Ovary (tissue), 9 donors: ENCODE results near the gene CRHR2. TPM values are rescaled to one million over a fixed set of nuclear protein-coding genes. Genes with fewer than 3 reads are reported as not detected.

Experiments used
- DNase-seq, 5 donors: peaks; one replicate each; pipeline ENCODE4 v3.0.0-alpha.2; 2019 to 2020
- H3K27ac ChIP-seq, 2 donors: fragments of 200-600 bp; one replicate each; pipeline versions ENCODE4 v1.5.1 to v1.8.0; 2019 to 2022
- H3K27me3 ChIP-seq: fragments of 200-600 bp; one replicate; pipeline ENCODE4 v1.8.0; 2022
- H3K36me3 ChIP-seq: fragments of 200-600 bp; sonication (generic); one replicate; pipeline ENCODE4 v1.5.1; 2019
- H3K4me1 ChIP-seq: one replicate; pipeline ENCODE4 v1.8.1; 2013; ENCODE audit warnings: mild to moderate bottlenecking, moderate library complexity; ENCODE audit not compliant: insufficient read depth
- H3K4me3 ChIP-seq: fragments of 200-600 bp; sonication (generic); one replicate; pipeline ENCODE4 v1.5.1; 2017
- H3K9me3 ChIP-seq, 2 donors: fragments of 200-600 bp in 1 of 2; sonication (generic) in 1 of 2; one replicate each; pipeline versions ENCODE4 v1.5.1 to v1.8.1; 2013 to 2019; ENCODE audit warnings: mild to moderate bottlenecking in 1 of 2, moderate library complexity in 1 of 2
- EP300 ChIP-seq: sonication (generic); formaldehyde crosslinking; IDR thresholded peaks from one replicate; pipeline ENCODE4 v1.6.1; 2017; ENCODE audit warnings: antibody characterized with exemption
- POLR2A ChIP-seq: fragments of 450-650 bp; IDR thresholded peaks from one replicate; pipeline ENCODE4 v1.6.1; 2017; ENCODE audit warnings: antibody characterized with exemption, mild to moderate bottlenecking, moderate library complexity
- WGBS, 3 donors: extraction: QIAGEN DNeasy Blood & Tissue Kit in 1 of 3; methylation state at CpG; one replicate each; pipeline versions ENCODE4 v1.1.5 to v1.1.7; 2013 to 2017; 5-methylcytosine and 5-hydroxymethylcytosine counted together
- intact Hi-C, 4 donors: fragments of 100-400 bp; cut with DNase I; formaldehyde crosslinking; loops; one replicate each; pipeline versions ENCODE4 v1.11.0 to v1.15.1; 2022 to 2023
- polyA plus RNA-seq, 2 donors: library from polyadenylated mRNA; stranded (reverse); fragments of 200-250 nt in 1 of 2; fragments of 350-450 nt in 1 of 2; fragmentation: Illumina TruSeq in 1 of 2; extraction: RNeasy Lipid Tissue Mini Kit (QIAGEN cat#74804) in 1 of 2; gene quantifications; one replicate each; pipeline ENCODE4 v1.2.3, GENCODE V29; 2013 to 2014
- total RNA-seq, 7 donors: library from RNA; depleted of rRNA in 2 of 7; stranded (reverse); fragments of >200 nt in 2 of 7; fragmentation: NEBNext Ultra II Directional in 3 of 7; extraction: Animal tissue kit (Norgen Biotek cat#: 25700) in 3 of 7; gene quantifications; one replicate each; pipeline versions ENCODE4 v1.1.0 to v1.2.4, GENCODE V29; 2016 to 2023
- TF ChIP-seq, protein P1 (sequence below), 3 donors: fragments of 450-650 bp in 2 of 3; fragments of 200-600 bp in 1 of 3; IDR thresholded peaks; one replicate each; pipeline versions ENCODE4 v1.5.1 to v1.8.0; 2016 to 2022; ENCODE audit warnings: antibody characterized with exemption in 3 of 3, mild to moderate bottlenecking in 1 of 3
- donor health status: DM: no; HTN: no; CAD: no; lungs with moderate emphysema.
- donor health status: DM: no; HTN: no; CAD: no.
- donor health status: Bipolar disorder and iron deficiency.
- donor health status: DM: yes; HTN: yes; CAD: no.
- donor health status: DM: no; HTN: no; CAD: no.
- donor health status: DM: yes; HTN: yes; CAD: no.

Gene CRHR2
- total and polyA plus RNA-seq, 9 donors, result 0.08 to 1.1 (median 0.77) TPM; not detected in 4

DNA sequence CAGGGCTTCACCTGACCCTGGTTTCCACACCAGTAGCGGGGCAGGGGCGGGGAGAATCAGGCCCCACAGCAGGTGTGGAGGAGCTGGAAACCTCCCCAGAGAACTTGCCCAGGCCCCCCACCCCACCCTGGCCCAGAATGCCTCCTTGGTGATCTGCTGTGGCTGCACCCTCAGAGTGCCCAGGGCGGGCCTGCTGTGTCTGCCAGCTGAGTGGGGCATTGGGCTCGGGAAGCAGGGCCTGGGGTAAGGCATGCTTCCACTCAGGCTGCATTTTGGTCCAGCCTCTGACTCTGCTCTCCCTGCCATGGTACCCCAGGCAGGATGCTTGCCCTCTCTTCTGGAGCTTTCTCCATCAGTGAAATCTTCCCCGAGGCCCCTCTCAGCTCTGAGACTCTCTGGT, 1.1 kb upstream of the CRHR2 start:
- H3K4me3 ChIP-seq, result no peak overlapping the region
- no peaks in the 10 kb centered on the region for H3K27me3 ChIP-seq
- WGBS, 3 donors, result 86 to 93% (median 88%) methylated on average over 5 of the region's 5 CpGs

DNA sequence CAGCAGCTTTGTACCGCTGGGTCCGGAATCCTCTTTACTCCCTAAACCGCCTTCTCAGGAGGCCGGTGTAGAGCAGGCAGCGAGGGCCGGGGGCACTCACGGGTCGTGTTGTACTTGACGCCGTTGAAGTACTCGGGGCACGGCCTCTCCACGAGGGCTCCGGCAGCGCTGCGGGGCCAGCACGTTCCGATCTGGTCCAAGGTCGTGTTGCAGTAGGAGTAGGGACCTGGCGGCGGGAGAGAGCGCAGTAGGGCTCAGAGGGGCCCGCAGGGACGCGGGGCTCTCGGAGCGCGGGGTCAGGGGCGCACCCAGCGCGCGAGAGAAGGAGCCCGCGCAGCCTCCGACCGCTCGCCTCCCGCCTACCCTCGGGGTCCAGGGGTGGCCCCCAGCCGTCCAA, 443 bp downstream of the CRHR2 start:
- no peaks in the 10 kb centered on the region for H3K36me3 ChIP-seq
- peak in 3 of 5 donors; percentile 23 to 67 (median 31) for DNase-seq
- 0% methylated on average over 24 to 40 of the region's 40 CpGs for WGBS, 3 donors
- H3K9me3 ChIP-seq, result no peaks in the 10 kb centered on the region
- H3K27ac ChIP-seq, result no peak overlapping the region
- no peak for TF ChIP-seq EP300
- no peak for TF ChIP-seq POLR2A
- TF ChIP-seq, protein P1, sequence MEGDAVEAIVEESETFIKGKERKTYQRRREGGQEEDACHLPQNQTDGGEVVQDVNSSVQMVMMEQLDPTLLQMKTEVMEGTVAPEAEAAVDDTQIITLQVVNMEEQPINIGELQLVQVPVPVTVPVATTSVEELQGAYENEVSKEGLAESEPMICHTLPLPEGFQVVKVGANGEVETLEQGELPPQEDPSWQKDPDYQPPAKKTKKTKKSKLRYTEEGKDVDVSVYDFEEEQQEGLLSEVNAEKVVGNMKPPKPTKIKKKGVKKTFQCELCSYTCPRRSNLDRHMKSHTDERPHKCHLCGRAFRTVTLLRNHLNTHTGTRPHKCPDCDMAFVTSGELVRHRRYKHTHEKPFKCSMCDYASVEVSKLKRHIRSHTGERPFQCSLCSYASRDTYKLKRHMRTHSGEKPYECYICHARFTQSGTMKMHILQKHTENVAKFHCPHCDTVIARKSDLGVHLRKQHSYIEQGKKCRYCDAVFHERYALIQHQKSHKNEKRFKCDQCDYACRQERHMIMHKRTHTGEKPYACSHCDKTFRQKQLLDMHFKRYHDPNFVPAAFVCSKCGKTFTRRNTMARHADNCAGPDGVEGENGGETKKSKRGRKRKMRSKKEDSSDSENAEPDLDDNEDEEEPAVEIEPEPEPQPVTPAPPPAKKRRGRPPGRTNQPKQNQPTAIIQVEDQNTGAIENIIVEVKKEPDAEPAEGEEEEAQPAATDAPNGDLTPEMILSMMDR (IDR thresholded peaks at IDR 0.05), result no peak
- intact Hi-C loops, result no loop called here
- no peaks in the 10 kb centered on the region for H3K27me3 ChIP-seq
- H3K4me3 ChIP-seq, result peak overlapping the region; percentile 41
- H3K4me1 ChIP-seq, result no peaks in the 10 kb centered on the region

More for the DNA sequence above, 1.1 kb upstream of the CRHR2 start:
- H3K9me3 ChIP-seq, result no peaks in the 10 kb centered on the region
- no peaks in the 10 kb centered on the region for H3K36me3 ChIP-seq
- no peak overlapping the region for H3K27ac ChIP-seq
- intact Hi-C loops, result no loop called here
- no peak for DNase-seq
- H3K4me1 ChIP-seq, result no peaks in the 10 kb centered on the region
- TF ChIP-seq EP300 (no peak), POLR2A (no peak)
- TF ChIP-seq, protein P1 (IDR thresholded peaks at IDR 0.05), result no peak

DNA sequence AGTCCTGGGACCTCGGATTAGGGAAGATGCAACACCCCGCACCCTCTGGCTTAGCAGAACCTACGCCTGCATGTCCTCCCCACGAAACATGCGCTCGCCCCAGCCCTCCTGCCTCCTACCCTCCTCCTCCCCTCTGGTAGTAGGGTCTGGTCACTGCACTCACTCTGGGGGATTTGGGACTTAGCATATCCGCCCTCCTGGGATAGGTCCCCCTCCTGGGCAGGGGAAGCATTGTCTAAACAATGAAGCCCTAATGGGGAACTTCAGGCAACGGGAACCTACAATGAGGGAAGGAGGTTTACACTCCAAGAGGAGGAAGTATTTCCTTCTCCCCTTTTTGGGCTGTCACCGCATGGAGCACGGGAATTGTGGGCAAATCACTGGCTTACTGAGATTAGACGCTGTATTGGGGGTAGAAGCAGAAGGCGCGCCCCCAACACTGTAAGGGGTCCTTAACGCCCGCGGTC, 892 bp downstream of the CRHR2 start:
- intact Hi-C loops, result no loop called here
- Histone ChIP-seq H3K4me1 (no peaks in the 10 kb centered on the region), H3K27ac (no peak overlapping the region), H3K4me3 (no peak overlapping the region), H3K9me3 (no peaks in the 10 kb centered on the region), H3K36me3 (no peaks in the 10 kb centered on the region), H3K27me3 (no peaks in the 10 kb centered on the region)
- 11 to 16% (median 14%) methylated on average over 16 of the region's 16 CpGs for WGBS, 3 donors
- TF ChIP-seq POLR2A (no peak), EP300 (no peak)
- TF ChIP-seq, protein P1 (IDR thresholded peaks at IDR 0.05), result no peak
- no peak for DNase-seq

DNA sequence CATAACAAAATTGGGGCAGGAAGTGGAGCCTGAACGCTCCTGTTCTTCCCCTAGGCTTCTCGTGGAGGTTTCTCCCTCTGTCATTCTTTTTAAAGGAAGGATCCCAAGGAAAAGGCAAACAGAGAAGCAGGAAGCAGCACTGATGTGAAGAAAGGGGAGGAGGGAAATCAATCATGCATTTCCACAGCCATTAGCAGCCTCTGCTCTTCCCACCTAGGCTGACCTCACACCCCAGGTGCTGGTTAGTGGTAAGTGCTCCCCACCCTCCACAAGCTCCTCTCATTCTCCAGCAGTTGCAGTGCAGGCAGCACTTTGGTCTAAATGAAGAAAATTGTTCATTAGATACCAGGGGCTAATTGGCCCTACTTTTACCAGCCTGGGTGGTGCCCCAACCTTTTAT, 2.6 kb downstream of the CRHR2 start:
- WGBS, 3 donors, result 7 to 9% (median 7%) methylated on average over 2 of the region's 2 CpGs
- H3K27ac ChIP-seq, result no peak overlapping the region

More for the DNA sequence above, 2.6 kb downstream of the CRHR2 start:
- no peak overlapping the region for H3K4me3 ChIP-seq
- no peaks in the 10 kb centered on the region for H3K36me3 ChIP-seq
- H3K4me1 ChIP-seq, result no peaks in the 10 kb centered on the region
- H3K9me3 ChIP-seq, result no peaks in the 10 kb centered on the region
- DNase-seq, result no peak
- intact Hi-C loops, result no loop called here
- TF ChIP-seq, protein P1 (IDR thresholded peaks at IDR 0.05), result no peak
- no peak for TF ChIP-seq POLR2A
- TF ChIP-seq EP300, result no peak
- H3K27me3 ChIP-seq, result no peaks in the 10 kb centered on the region
